Neuronal stem cell (in vitro differentiated cells): ENCODE results near the gene HHIP.

Experiments
- DNase-seq: peaks from one replicate; pipeline ENCODE4 v3.0.0-alpha.2; 2013; ENCODE audit warnings: low spot score
- H2AFZ ChIP-seq: one replicate; pipeline ENCODE4 v1.6.1; 2013; ENCODE audit warnings: mild to moderate bottlenecking, low read length, inconsistent platforms
- H2AK5ac ChIP-seq: 2 replicates; pipeline ENCODE4 v1.6.1; 2013; ENCODE audit warnings: low read depth, mild to moderate bottlenecking, inconsistent platforms, low read length, moderate library complexity, mixed read lengths
- H2BK120ac ChIP-seq: 2 replicates; pipeline ENCODE4 v1.6.1; 2013; ENCODE audit warnings: low read depth, mild to moderate bottlenecking, inconsistent platforms, low read length, moderate library complexity, mixed read lengths
- H2BK12ac ChIP-seq: one replicate; pipeline ENCODE4 v1.6.1; 2013; ENCODE audit warnings: low read length, inconsistent platforms
- H2BK15ac ChIP-seq: 2 replicates; pipeline ENCODE4 v1.6.1; 2013; ENCODE audit warnings: mild to moderate bottlenecking, low read length, inconsistent platforms, mixed read lengths
- H2BK5ac ChIP-seq: one replicate; pipeline ENCODE4 v1.6.1; 2013; ENCODE audit warnings: inconsistent platforms, mild to moderate bottlenecking, low read length, moderate library complexity
- H3K14ac ChIP-seq: one replicate; pipeline ENCODE4 v1.6.1; 2013; ENCODE audit warnings: low read length, inconsistent platforms
- H3K18ac ChIP-seq: 2 replicates; pipeline ENCODE4 v1.6.1; 2013; ENCODE audit warnings: low read length, inconsistent platforms
- H3K23ac ChIP-seq: 2 replicates; pipeline ENCODE4 v1.6.1; 2013; ENCODE audit warnings: low read depth, mild to moderate bottlenecking, mixed read lengths, low read length, inconsistent platforms; ENCODE audit not compliant: poor library complexity
- H3K27ac ChIP-seq: replicated peaks from 3 replicates; pipeline ENCODE4 v1.5.1; 2013; ENCODE audit warnings: low read length, inconsistent platforms
- H3K27me3 ChIP-seq, 3 experiments: 2 replicates each; pipeline ENCODE4 v1.6.1; 2013; ENCODE audit warnings: low read length in 3 of 3, mild to moderate bottlenecking in 2 of 3, inconsistent platforms in 1 of 3, low read depth in 1 of 3, mixed read lengths in 1 of 3, moderate library complexity in 1 of 3; ENCODE audit not compliant: control insufficient read depth in 3 of 3, insufficient read depth in 3 of 3
- H3K36me3 ChIP-seq, 2 donors: replicated peaks in 1 of 2; 2 replicates each; pipeline ENCODE4 v1.6.1; 2013; ENCODE audit warnings: low read length in 2 of 2; ENCODE audit not compliant: control insufficient read depth in 2 of 2, insufficient read depth in 2 of 2
- H3K4ac ChIP-seq: 2 replicates; pipeline ENCODE4 v1.6.1; 2013; ENCODE audit warnings: inconsistent platforms, mild to moderate bottlenecking, low read length, moderate library complexity
- H3K4me1 ChIP-seq, 2 donors: 1 replicate in 1 of 2; 2 replicates in 1 of 2; pipeline ENCODE4 v1.6.1; 2013; ENCODE audit warnings: low read length in 2 of 2, low read depth in 1 of 2; ENCODE audit not compliant: control insufficient read depth in 2 of 2, insufficient read depth in 1 of 2
- H3K4me2 ChIP-seq: one replicate; pipeline ENCODE4 v1.6.1; 2013; ENCODE audit warnings: mild to moderate bottlenecking, low read length, inconsistent platforms; ENCODE audit not compliant: insufficient read depth, poor library complexity, severe bottlenecking
- H3K4me3 ChIP-seq, 2 donors: 2 replicates each; pipeline ENCODE4 v1.5.1; 2013; ENCODE audit warnings: low read length in 2 of 2, mild to moderate bottlenecking in 2 of 2, inconsistent platforms in 1 of 2, moderate library complexity in 1 of 2
- H3K79me1 ChIP-seq: one replicate; pipeline ENCODE4 v1.6.1; 2013; ENCODE audit warnings: low read depth, mild to moderate bottlenecking, inconsistent platforms, low read length, moderate library complexity
- H3K9ac ChIP-seq: one replicate; pipeline ENCODE4 v1.6.1; 2013; ENCODE audit warnings: mild to moderate bottlenecking, low read depth, low read length, inconsistent platforms; ENCODE audit not compliant: poor library complexity
- H3K9me3 ChIP-seq, 2 donors: replicated peaks in 1 of 2; 2 replicates each; pipeline versions ENCODE3 to v1.6.1; 2013; ENCODE audit warnings: low read length in 2 of 2, mild to moderate bottlenecking in 2 of 2, inconsistent platforms in 1 of 2, low read depth in 1 of 2, mixed read lengths in 1 of 2, moderate library complexity in 1 of 2; ENCODE audit not compliant: control insufficient read depth in 2 of 2, insufficient read depth in 1 of 2
- H4K8ac ChIP-seq: one replicate; pipeline ENCODE4 v1.6.1; 2013; ENCODE audit warnings: low read depth, mild to moderate bottlenecking, inconsistent platforms, low read length, moderate library complexity
- H4K91ac ChIP-seq: one replicate; pipeline ENCODE4 v1.6.1; 2013; ENCODE audit warnings: low read length, low read depth, mild to moderate bottlenecking, inconsistent platforms; ENCODE audit not compliant: poor library complexity
- WGBS, 2 donors: extraction: QIAGEN DNeasy Blood & Tissue Kit; methylation state at CpG; one replicate each; pipeline ENCODE4 v1.1.7; 2013; ENCODE audit warnings: missing lambda C conversion rate in 2 of 2, mixed read lengths in 1 of 2; ENCODE audit not compliant: insufficient read length in 2 of 2, insufficient replicate concordance in 1 of 2; ENCODE audit errors: extremely low coverage in 2 of 2; 5-methylcytosine and 5-hydroxymethylcytosine counted together

HHIP gene

GRCh38 chr4:144721994-144722393 lies 76.0 kb downstream of the HHIP start:
- no peaks in the 10 kb centered on the region for H3K36me3 ChIP-seq
- H4K8ac ChIP-seq, result no peak overlapping the region
- H2BK120ac ChIP-seq, result no peak overlapping the region
- H3K18ac ChIP-seq, result no peak overlapping the region
- H2BK15ac ChIP-seq, result no peak overlapping the region
- no peak overlapping the region for H2AK5ac ChIP-seq
- H2BK12ac ChIP-seq, result no peak overlapping the region
- no peaks in the 10 kb centered on the region for H3K9me3 ChIP-seq
- no peaks in the 10 kb centered on the region for H3K27me3 ChIP-seq
- no peak overlapping the region for H3K23ac ChIP-seq
- no peak overlapping the region for H3K27ac ChIP-seq
- DNase-seq, result no peak
- no peak overlapping the region for H4K91ac ChIP-seq
- no peak overlapping the region for H3K4me3 ChIP-seq
- peaks cover 0 to 3% of the 10 kb centered on the region in 2 donors for H3K4me1 ChIP-seq
- no peak overlapping the region for H3K14ac ChIP-seq
- H3K4ac ChIP-seq, result no peak overlapping the region
- H3K79me1 ChIP-seq, result no peaks in the 10 kb centered on the region
- no peak overlapping the region for H3K4me2 ChIP-seq
- no peak overlapping the region for H3K9ac ChIP-seq
- H2BK5ac ChIP-seq, result no peak overlapping the region
- H2AFZ ChIP-seq, result no peak overlapping the region

- Histone ChIP-seq H3K27ac (no peak overlapping the region), H3K36me3 (no peaks in the 10 kb centered on the region), H3K4me3 (no peak overlapping the region), H3K23ac (no peak overlapping the region), H2BK15ac (no peak overlapping the region), H4K91ac (no peak overlapping the region), H2AFZ (no peak overlapping the region), H3K9me3 (no peaks in the 10 kb centered on the region), H3K9ac (no peak overlapping the region), H3K18ac (no peak overlapping the region), H2BK120ac (no peak overlapping the region), H3K79me1 (no peaks in the 10 kb centered on the region), H3K4me1 (peaks cover 0 to 3% of the 10 kb centered on the region in 2 donors), H3K27me3 (no peaks in the 10 kb centered on the region), H2AK5ac (no peak overlapping the region), H3K4ac (no peak overlapping the region), H4K8ac (no peak overlapping the region), H3K4me2 (no peak overlapping the region), H2BK5ac (no peak overlapping the region), H3K14ac (no peak overlapping the region), H2BK12ac (no peak overlapping the region)
- DNase-seq, result no peak
These were observed 77.5 kb downstream of the HHIP start for GRCh38 chr4:144723471-144723870.

- Histone ChIP-seq H4K91ac (no peak overlapping the region), H2BK5ac (no peak overlapping the region), H3K4me3 (no peak overlapping the region), H2BK12ac (no peak overlapping the region), H2BK120ac (no peak overlapping the region), H3K23ac (no peak overlapping the region), H3K9me3 (no peaks in the 10 kb centered on the region), H2AFZ (no peak overlapping the region), H3K4ac (no peak overlapping the region), H3K4me1 (no peaks in the 10 kb centered on the region), H3K36me3 (no peaks in the 10 kb centered on the region), H3K79me1 (no peaks in the 10 kb centered on the region), H3K9ac (no peak overlapping the region), H3K4me2 (no peak overlapping the region), H3K14ac (no peak overlapping the region), H3K27ac (no peak overlapping the region), H3K18ac (no peak overlapping the region), H4K8ac (no peak overlapping the region), H2BK15ac (no peak overlapping the region), H2AK5ac (no peak overlapping the region), H3K27me3 (no peaks in the 10 kb centered on the region)
- DNase-seq, result no peak
- WGBS, 2 donors, result no CpG with 5 or more reads among the region's 2 CpGs
These were observed 83.2 kb downstream of the HHIP start for GRCh38 chr4:144729175-144729574.

GRCh38 chr4:144732584-144733428 lies 86.8 kb downstream of the HHIP start:
- Histone ChIP-seq H3K9me3 (no peaks in the 10 kb centered on the region), H2AFZ (no peak overlapping the region), H2BK120ac (no peak overlapping the region), H2BK5ac (no peak overlapping the region), H3K27ac (no peak overlapping the region), H3K4ac (no peak overlapping the region), H3K9ac (no peak overlapping the region), H2AK5ac (no peak overlapping the region), H4K8ac (no peak overlapping the region), H2BK15ac (no peak overlapping the region), H3K79me1 (no peaks in the 10 kb centered on the region), H3K4me3 (no peak overlapping the region), H3K36me3 (no peaks in the 10 kb centered on the region), H3K23ac (no peak overlapping the region), H3K4me1 (no peaks in the 10 kb centered on the region), H2BK12ac (no peak overlapping the region), H3K14ac (no peak overlapping the region), H3K4me2 (no peak overlapping the region), H3K18ac (no peak overlapping the region), H4K91ac (no peak overlapping the region), H3K27me3 (no peaks in the 10 kb centered on the region)
- no peak for DNase-seq
- no CpG with 5 or more reads among the region's 4 CpGs for WGBS, 2 donors
